Measurements from ENCODE around the gene TEX48. TPM values are rescaled to one million over a fixed set of nuclear protein-coding genes. Genes with fewer than 3 reads are reported as not detected.

The TEX48 gene
- total RNA-seq, 1 experiment from 2014 or later: 2.4 TPM

GRCh38 chr9:114652776-114653555 is 29.0 kb downstream of the TEX48 start:
- no peaks in the 10 kb centered on the region for H4K20me1 ChIP-seq (ENCODE audit: low read length)
- POLR2A ChIA-PET (ENCODE audit: unreplicated experiment): interaction anchor here (1.0 kb wide), 1 partner anchor 66 kb away, joined by 3 read pairs; the partner anchor contains the start of gene ATP6V1G1
- H3K79me2 ChIP-seq (ENCODE audit: low read length): no peaks in the 10 kb centered on the region
- ATAC-seq (peak; percentile 50), DNase-seq (peak; percentile 2)
- intact Hi-C loops (cut with micrococcal nuclease): loop anchor here (1.0 to 10.0 kb wide), 5 partner anchors 61 to 248 kb away; no protein-coding TSS in a partner anchor
- BruUV-seq (replicated peaks): no TSS peak
- no peak overlapping the region for H2AFZ ChIP-seq (ENCODE audit: low read length)
- H3K4me3 ChIP-seq (ENCODE audit: low read length): no peak overlapping the region
- H3K9me3 ChIP-seq (ENCODE audit: low read length): no peaks in the 10 kb centered on the region
- no peak overlapping the region for H3K4me2 ChIP-seq (ENCODE audit: low read length)
- H3K27me3 ChIP-seq (ENCODE audit: low read length): no peaks in the 10 kb centered on the region
- H3K9ac ChIP-seq (ENCODE audit: low read length): no peak overlapping the region
- CTCF ChIA-PET: interaction anchor here (0.7 to 1.7 kb wide), 8 partner anchors 11 to 247 kb away, joined by 3 to 14 read pairs (median 8); no protein-coding TSS in a partner anchor
- TF ChIP-seq EZH2phosphoT487 (IDR thresholded peaks at IDR 0.05; ENCODE audit: borderline replicate concordance, low read length) (no peak), CTCF (conservative IDR thresholded peaks at IDR 0.05; ENCODE audit: low read depth, low read length) (no peak), EZH2 (IDR thresholded peaks at IDR 0.05; ENCODE audit: low read length, unreplicated experiment) (no peak)
- H3F3A ChIP-seq (ENCODE audit: low read length, unreplicated experiment): no peaks in the 10 kb centered on the region
- H3K27ac ChIP-seq (ENCODE audit: low read length): no peak overlapping the region
- no peaks in the 10 kb centered on the region for H3K9me2 ChIP-seq (replicated peaks; ENCODE audit: low read length)
- no peaks in the 10 kb centered on the region for H3K4me1 ChIP-seq (ENCODE audit: insufficient read depth, low read length)
- no peaks in the 10 kb centered on the region for H3K36me3 ChIP-seq (ENCODE audit: low read depth, low read length)

GRCh38 chr9:114643896-114644295 is 38.1 kb downstream of the TEX48 start:
- no peak overlapping the region for H3K4me2 ChIP-seq (ENCODE audit: low read length)
- CTCF ChIA-PET: no interaction called here
- POLR2A ChIA-PET (ENCODE audit: unreplicated experiment): no interaction called here

More at GRCh38 chr9:114643896-114644295, 38.1 kb downstream of the TEX48 start:
- no TSS peak for BruUV-seq (replicated peaks)
- H2AFZ ChIP-seq (ENCODE audit: low read length): no peak overlapping the region
- H3K9me3 ChIP-seq (ENCODE audit: low read length): no peaks in the 10 kb centered on the region
- H4K20me1 ChIP-seq (ENCODE audit: low read length): no peaks in the 10 kb centered on the region
- no peak overlapping the region for H3K9ac ChIP-seq (ENCODE audit: low read length)
- H3K27me3 ChIP-seq (ENCODE audit: low read length): no peaks in the 10 kb centered on the region
- no peak overlapping the region for H3K4me3 ChIP-seq (ENCODE audit: low read length)
- DNase-seq (no peak), ATAC-seq (no peak)
- TF ChIP-seq EZH2 (IDR thresholded peaks at IDR 0.05; ENCODE audit: low read length, unreplicated experiment) (no peak), EZH2phosphoT487 (IDR thresholded peaks at IDR 0.05; ENCODE audit: borderline replicate concordance, low read length) (no peak), CTCF (conservative IDR thresholded peaks at IDR 0.05; ENCODE audit: low read depth, low read length) (no peak)
- H3K36me3 ChIP-seq (ENCODE audit: low read depth, low read length): no peaks in the 10 kb centered on the region
- H3K4me1 ChIP-seq (ENCODE audit: insufficient read depth, low read length): no peaks in the 10 kb centered on the region
- H3F3A ChIP-seq (ENCODE audit: low read length, unreplicated experiment): no peaks in the 10 kb centered on the region
- intact Hi-C loops (cut with micrococcal nuclease): no loop called here
- H3K27ac ChIP-seq (ENCODE audit: low read length): no peak overlapping the region
- H3K79me2 ChIP-seq (ENCODE audit: low read length): no peaks in the 10 kb centered on the region
- no peaks in the 10 kb centered on the region for H3K9me2 ChIP-seq (replicated peaks; ENCODE audit: low read length)

Measured in PC-3 (cell line).